ENCODE results near the gene NPIPA7. TPM values are rescaled to one million over a fixed set of nuclear protein-coding genes. Genes with fewer than 3 reads are reported as not detected.
"Not testable (repeated sequence)": the region's sequence is repeated elsewhere in the genome, so short reads cannot be mapped to it uniquely, and the experiment has no call there.

NPIPA7 gene
- total RNA-seq (2014; rRNA removed) (0.87 and 8.2 TPM in 2 replicates), Bru-seq, nascent RNA (percentile 9 among the genes with signal in this experiment), BruChase-seq, experiment 1, labeled RNA remaining after a 6-hour chase (percentile 17 among the genes with signal in this experiment), BruChase-seq, experiment 2, labeled RNA remaining after a 2-hour chase (percentile 17 among the genes with signal in this experiment)
- long read RNA-seq, partial matches to known transcripts, result 4 of 9 reads
- long read RNA-seq, other reads (novel, unspliced or antisense), result 5 of 9 reads

DNA sequence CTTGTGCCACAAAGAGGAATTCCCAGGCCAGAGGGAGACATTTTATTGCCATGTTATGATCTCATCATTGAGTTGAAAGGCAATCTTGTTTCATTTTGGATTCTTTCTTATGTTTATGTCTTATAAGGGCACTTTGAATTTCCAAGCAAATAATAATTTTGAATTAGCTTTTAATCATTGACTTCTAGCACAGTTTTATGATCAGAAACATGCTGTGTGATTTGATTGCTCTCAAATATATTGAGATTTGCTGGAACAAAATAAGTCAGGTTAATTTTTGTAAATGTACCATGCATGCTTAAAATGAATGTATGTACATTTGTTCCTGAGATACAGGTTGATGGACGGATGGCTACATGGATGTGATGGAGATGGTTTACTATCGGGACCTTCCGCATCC, at the start of gene NPIPA7:
Gene NPIPA7 (plus strand): TSS at position 301 of the 400 bp plus-strand sequence. CDS start 105 bp downstream, outside the sequence.
- CTCF ChIA-PET, result not testable (repeated sequence)

DNA sequence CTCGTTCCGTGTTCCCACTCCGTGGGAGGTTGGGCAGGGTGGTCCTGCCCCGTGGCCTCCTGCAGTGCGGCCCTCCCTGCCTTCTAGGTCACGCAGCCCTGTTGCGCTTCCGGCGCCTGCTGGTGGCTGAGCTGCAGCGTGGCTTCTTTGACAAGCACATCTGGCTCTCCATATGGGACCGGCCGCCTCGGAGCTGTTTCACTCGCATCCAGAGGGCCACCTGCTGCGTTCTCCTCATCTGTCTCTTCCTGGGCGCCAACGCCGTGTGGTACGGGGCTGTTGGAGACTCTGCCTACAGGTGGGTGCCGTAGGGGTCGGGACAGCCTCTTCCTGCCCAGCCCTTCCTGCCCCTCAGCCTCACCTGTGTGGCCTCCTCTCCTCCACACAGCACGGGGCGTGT, 47.5 kb upstream of the NPIPA7 start:
- H3K4me2 ChIP-seq (ENCODE audit: low read length); H3F3A ChIP-seq (ENCODE audit: low read length, unreplicated experiment); H3K79me2 ChIP-seq (ENCODE audit: low read length); H3K4me1 ChIP-seq (ENCODE audit: insufficient read depth, low read length); H3K9ac ChIP-seq (ENCODE audit: low read length); H4K20me1 ChIP-seq (ENCODE audit: low read length); CTCF ChIA-PET; H3K27me3 ChIP-seq (ENCODE audit: low read length); H2AFZ ChIP-seq (ENCODE audit: low read length); DNase-seq; H3K36me3 ChIP-seq (ENCODE audit: low read depth, low read length); H3K4me3 ChIP-seq (ENCODE audit: low read length); H3K9me3 ChIP-seq (ENCODE audit: low read length); H3K9me2 ChIP-seq (replicated peaks; ENCODE audit: low read length); intact Hi-C loops (cut with micrococcal nuclease); POLR2A ChIA-PET (ENCODE audit: unreplicated experiment); H3K27ac ChIP-seq (ENCODE audit: low read length); ATAC-seq: not testable (repeated sequence)
- BruUV-seq (replicated peaks), result TSS peak; percentile 28

More for the DNA sequence above, at the start of gene NPIPA7:
- H3K9me2 ChIP-seq (replicated peaks; ENCODE audit: low read length); H3K9me3 ChIP-seq (ENCODE audit: low read length); H3K9ac ChIP-seq (ENCODE audit: low read length); H2AFZ ChIP-seq (ENCODE audit: low read length); intact Hi-C loops (cut with micrococcal nuclease); H3K36me3 ChIP-seq (ENCODE audit: low read depth, low read length); BruUV-seq (replicated peaks); H3K27me3 ChIP-seq (ENCODE audit: low read length); DNase-seq; H3K4me2 ChIP-seq (ENCODE audit: low read length); POLR2A ChIA-PET (ENCODE audit: unreplicated experiment); H4K20me1 ChIP-seq (ENCODE audit: low read length); H3K27ac ChIP-seq (ENCODE audit: low read length); H3K4me3 ChIP-seq (ENCODE audit: low read length); H3F3A ChIP-seq (ENCODE audit: low read length, unreplicated experiment); ATAC-seq; H3K79me2 ChIP-seq (ENCODE audit: low read length); H3K4me1 ChIP-seq (ENCODE audit: insufficient read depth, low read length): not testable (repeated sequence)

DNA sequence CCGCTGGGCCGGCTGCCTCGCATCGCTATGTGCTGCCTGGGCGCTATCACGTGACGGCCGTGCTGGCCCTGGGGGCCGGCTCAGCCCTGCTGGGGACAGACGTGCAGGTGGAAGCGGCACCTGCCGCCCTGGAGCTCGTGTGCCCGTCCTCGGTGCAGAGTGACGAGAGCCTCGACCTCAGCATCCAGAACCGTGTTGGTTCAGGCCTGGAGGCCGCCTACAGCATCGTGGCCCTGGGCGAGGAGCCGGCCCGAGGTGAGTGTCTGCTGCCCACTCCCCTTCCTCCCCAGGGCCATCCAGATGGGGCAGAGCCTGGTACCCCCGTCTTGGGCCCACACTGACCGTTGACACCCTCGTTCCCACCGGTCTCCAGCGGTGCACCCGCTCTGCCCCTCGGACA, 21.4 kb upstream of the NPIPA7 start:
- CTCF ChIA-PET; BruUV-seq (replicated peaks); H3K4me2 ChIP-seq (ENCODE audit: low read length); H3K9ac ChIP-seq (ENCODE audit: low read length); H3K79me2 ChIP-seq (ENCODE audit: low read length); H3F3A ChIP-seq (ENCODE audit: low read length, unreplicated experiment); H4K20me1 ChIP-seq (ENCODE audit: low read length); H3K27ac ChIP-seq (ENCODE audit: low read length); H3K9me3 ChIP-seq (ENCODE audit: low read length); H3K4me1 ChIP-seq (ENCODE audit: insufficient read depth, low read length); H3K4me3 ChIP-seq (ENCODE audit: low read length); DNase-seq; H2AFZ ChIP-seq (ENCODE audit: low read length); POLR2A ChIA-PET (ENCODE audit: unreplicated experiment); H3K9me2 ChIP-seq (replicated peaks; ENCODE audit: low read length); ATAC-seq; intact Hi-C loops (cut with micrococcal nuclease); H3K36me3 ChIP-seq (ENCODE audit: low read depth, low read length); H3K27me3 ChIP-seq (ENCODE audit: low read length): not testable (repeated sequence)

DNA sequence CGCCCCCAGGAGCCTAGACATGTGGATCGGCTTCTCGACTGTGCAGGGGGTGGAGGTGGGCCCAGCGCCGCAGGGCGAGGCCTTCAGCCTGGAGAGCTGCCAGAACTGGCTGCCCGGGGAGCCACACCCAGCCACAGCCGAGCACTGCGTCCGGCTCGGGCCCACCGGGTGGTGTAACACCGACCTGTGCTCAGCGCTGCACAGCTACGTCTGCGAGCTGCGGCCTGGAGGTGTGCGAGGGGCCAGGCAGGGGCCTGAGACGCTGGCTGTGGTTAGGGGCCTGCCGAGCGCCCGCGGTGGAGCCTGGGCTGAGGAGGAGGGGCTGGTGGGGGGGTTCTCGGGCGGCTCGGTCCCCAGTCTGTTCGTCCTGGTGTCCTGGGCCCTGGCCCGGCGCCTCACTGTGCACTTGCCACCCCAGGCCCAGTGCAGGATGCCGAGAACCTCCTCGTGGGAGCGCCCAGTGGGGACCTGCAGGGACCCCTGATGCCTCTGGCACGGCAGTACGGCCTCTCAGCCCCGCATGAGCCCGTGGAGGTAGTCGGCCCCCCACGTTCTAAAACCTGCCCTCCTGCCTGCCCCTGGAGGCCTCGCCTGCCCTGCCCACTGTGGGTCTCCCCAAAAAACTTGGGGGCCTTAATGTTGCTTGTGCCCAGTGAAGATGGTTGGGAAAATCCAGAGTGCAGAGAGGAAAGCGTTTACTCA, 20.2 kb upstream of the NPIPA7 start:
- CTCF ChIA-PET; BruUV-seq (replicated peaks); DNase-seq; H3F3A ChIP-seq (ENCODE audit: low read length, unreplicated experiment); H3K27me3 ChIP-seq (ENCODE audit: low read length); H4K20me1 ChIP-seq (ENCODE audit: low read length); H2AFZ ChIP-seq (ENCODE audit: low read length); H3K9me3 ChIP-seq (ENCODE audit: low read length); ATAC-seq; H3K9me2 ChIP-seq (replicated peaks; ENCODE audit: low read length); H3K79me2 ChIP-seq (ENCODE audit: low read length); POLR2A ChIA-PET (ENCODE audit: unreplicated experiment); H3K4me1 ChIP-seq (ENCODE audit: insufficient read depth, low read length); H3K9ac ChIP-seq (ENCODE audit: low read length); intact Hi-C loops (cut with micrococcal nuclease); H3K4me2 ChIP-seq (ENCODE audit: low read length); H3K4me3 ChIP-seq (ENCODE audit: low read length); H3K36me3 ChIP-seq (ENCODE audit: low read depth, low read length); H3K27ac ChIP-seq (ENCODE audit: low read length): not testable (repeated sequence)

DNA sequence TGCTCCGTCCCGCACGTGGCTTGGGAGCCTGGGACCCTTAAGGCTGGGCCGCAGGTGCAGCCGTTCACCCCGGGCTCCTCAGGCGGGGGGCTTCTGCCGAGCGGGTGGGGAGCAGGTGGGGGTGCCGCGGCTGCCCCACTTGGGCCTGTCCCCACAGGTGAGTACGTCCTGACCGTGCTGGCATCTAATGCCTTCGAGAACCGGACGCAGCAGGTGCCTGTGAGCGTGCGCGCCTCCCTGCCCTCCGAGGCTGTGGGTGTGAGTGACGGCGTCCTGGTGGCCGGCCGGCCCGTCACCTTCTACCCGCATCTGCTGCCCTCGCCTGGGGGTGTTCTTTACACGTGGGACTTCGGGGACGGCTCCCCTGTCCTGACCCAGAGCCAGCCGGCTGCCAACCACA, 15.3 kb upstream of the NPIPA7 start:
- H3K9me3 ChIP-seq (ENCODE audit: low read length); H3K9ac ChIP-seq (ENCODE audit: low read length); H3K27me3 ChIP-seq (ENCODE audit: low read length); H3F3A ChIP-seq (ENCODE audit: low read length, unreplicated experiment); H3K27ac ChIP-seq (ENCODE audit: low read length); H3K79me2 ChIP-seq (ENCODE audit: low read length); H2AFZ ChIP-seq (ENCODE audit: low read length); BruUV-seq (replicated peaks); H3K9me2 ChIP-seq (replicated peaks; ENCODE audit: low read length); POLR2A ChIA-PET (ENCODE audit: unreplicated experiment); DNase-seq; H3K36me3 ChIP-seq (ENCODE audit: low read depth, low read length); H3K4me3 ChIP-seq (ENCODE audit: low read length); intact Hi-C loops (cut with micrococcal nuclease); H3K4me1 ChIP-seq (ENCODE audit: insufficient read depth, low read length); H3K4me2 ChIP-seq (ENCODE audit: low read length); ATAC-seq; H4K20me1 ChIP-seq (ENCODE audit: low read length); CTCF ChIA-PET: not testable (repeated sequence)

DNA sequence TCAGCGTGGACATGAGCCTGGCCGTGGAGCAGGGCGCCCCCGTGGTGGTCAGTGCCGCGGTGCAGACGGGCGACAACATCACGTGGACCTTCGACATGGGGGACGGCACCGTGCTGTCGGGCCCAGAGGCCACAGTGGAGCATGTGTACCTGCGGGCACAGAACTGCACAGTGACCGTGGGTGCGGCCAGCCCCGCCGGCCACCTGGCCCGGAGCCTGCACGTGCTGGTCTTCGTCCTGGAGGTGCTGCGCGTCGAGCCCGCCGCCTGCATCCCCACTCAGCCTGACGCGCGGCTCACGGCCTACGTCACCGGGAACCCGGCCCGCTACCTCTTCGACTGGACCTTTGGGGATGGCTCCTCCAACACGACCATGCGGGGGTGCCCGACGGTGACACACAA, 14.8 kb upstream of the NPIPA7 start:
- DNase-seq; H3K9me3 ChIP-seq (ENCODE audit: low read length); BruUV-seq (replicated peaks); H3K27ac ChIP-seq (ENCODE audit: low read length); POLR2A ChIA-PET (ENCODE audit: unreplicated experiment); H3K9ac ChIP-seq (ENCODE audit: low read length); H3K36me3 ChIP-seq (ENCODE audit: low read depth, low read length); H3K9me2 ChIP-seq (replicated peaks; ENCODE audit: low read length); ATAC-seq; CTCF ChIA-PET; H3K4me2 ChIP-seq (ENCODE audit: low read length); H3K4me1 ChIP-seq (ENCODE audit: insufficient read depth, low read length); H2AFZ ChIP-seq (ENCODE audit: low read length); H3K27me3 ChIP-seq (ENCODE audit: low read length); H4K20me1 ChIP-seq (ENCODE audit: low read length); H3K79me2 ChIP-seq (ENCODE audit: low read length); H3F3A ChIP-seq (ENCODE audit: low read length, unreplicated experiment); intact Hi-C loops (cut with micrococcal nuclease); H3K4me3 ChIP-seq (ENCODE audit: low read length): not testable (repeated sequence)

DNA sequence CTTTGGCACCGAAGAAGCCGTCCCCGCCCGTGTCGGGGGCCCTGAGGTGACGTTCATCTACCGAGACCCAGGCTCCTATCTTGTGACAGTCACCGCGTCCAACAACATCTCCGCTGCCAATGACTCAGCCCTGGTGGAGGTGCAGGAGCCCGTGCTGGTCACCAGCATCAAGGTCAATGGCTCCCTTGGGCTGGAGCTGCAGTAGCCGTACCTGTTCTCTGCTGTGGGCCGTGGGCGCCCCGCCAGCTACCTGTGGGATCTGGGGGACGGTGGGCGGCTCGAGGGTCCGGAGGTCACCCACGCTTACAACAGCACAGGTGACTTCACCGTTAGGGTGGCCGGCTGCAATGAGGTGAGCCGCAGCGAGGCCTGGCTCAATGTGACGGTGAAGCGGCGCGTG, 14.2 kb upstream of the NPIPA7 start:
- H3K4me1 ChIP-seq (ENCODE audit: insufficient read depth, low read length); H4K20me1 ChIP-seq (ENCODE audit: low read length); H3K27me3 ChIP-seq (ENCODE audit: low read length); BruUV-seq (replicated peaks); H3K9me2 ChIP-seq (replicated peaks; ENCODE audit: low read length); H3K36me3 ChIP-seq (ENCODE audit: low read depth, low read length); DNase-seq; CTCF ChIA-PET; H3K9me3 ChIP-seq (ENCODE audit: low read length); H2AFZ ChIP-seq (ENCODE audit: low read length); H3F3A ChIP-seq (ENCODE audit: low read length, unreplicated experiment); H3K4me3 ChIP-seq (ENCODE audit: low read length); H3K79me2 ChIP-seq (ENCODE audit: low read length); POLR2A ChIA-PET (ENCODE audit: unreplicated experiment); H3K9ac ChIP-seq (ENCODE audit: low read length); intact Hi-C loops (cut with micrococcal nuclease); ATAC-seq; H3K4me2 ChIP-seq (ENCODE audit: low read length); H3K27ac ChIP-seq (ENCODE audit: low read length): not testable (repeated sequence)

Measured in PC-3 (cell line).